ENCODE measurements around the gene PDZD7. TPM values are rescaled to one million over a fixed set of nuclear protein-coding genes. Genes with fewer than 3 reads are reported as not detected.
A peak's percentile ranks its signal among the peaks of the same experiment; 100 is the strongest.

Gene PDZD7
- 0.53 TPM for total RNA-seq

DNA sequence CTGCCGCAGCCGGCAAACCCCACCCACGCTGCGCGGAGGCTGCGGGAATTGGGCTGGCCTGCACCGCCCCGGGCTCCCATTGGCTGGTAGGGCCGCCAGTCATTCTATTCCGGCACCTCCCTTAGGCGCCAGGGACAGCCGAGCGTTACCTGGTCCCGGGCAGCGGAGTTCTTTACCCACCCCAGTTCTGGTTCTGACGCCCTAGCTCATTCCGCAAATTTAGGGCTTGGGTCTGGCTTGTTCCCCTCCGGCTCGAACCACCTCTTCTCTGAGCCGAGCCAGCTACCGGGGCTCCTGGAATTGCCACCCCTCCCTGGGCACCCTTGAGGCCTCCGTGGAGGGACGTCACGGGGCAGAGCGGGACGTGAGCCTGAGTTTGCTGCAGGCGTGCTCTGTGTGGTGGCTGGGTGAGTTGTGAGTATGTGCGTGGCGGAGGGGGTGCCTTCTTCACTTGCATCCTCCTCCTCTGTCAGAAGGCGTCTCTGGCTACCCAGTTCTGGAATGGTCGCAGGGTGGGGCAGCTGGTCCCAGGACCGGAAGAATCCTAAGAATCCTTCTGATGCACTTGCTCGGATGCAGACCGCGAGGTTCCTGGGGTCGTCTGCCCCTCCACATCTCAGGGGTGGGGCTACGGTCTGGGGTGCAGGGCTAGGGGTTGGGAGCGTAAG is at the start of gene PDZD7, which contains the start of gene SFXN3:
TSS of gene PDZD7 (minus strand) at position 2 of the 668 bp plus-strand sequence. CDS start 910 bp downstream, outside the sequence.
TSS of gene SFXN3 (plus strand) at position 107 of the 668 bp plus-strand sequence. CDS start 3,461 bp downstream, outside the sequence.
- DNase-seq (ENCODE audit: low spot score in 2 of 2), result peak; percentile 80 to 97
- intact Hi-C loops (cut with DNase I), result loop anchor here (1.0 to 10.0 kb wide), 4 partner anchors 11 to 116 kb away; partner anchors contain the start of genes KAZALD1 and SLF2

GRCh38 chr10:101079874-101080273 is 48.9 kb upstream of the PDZD7 start:
- DNase-seq (ENCODE audit: low spot score in 2 of 2), result no peak
- Histone ChIP-seq H3K4me1 (no peaks in the 10 kb centered on the region), H3K9me3 (no peaks in the 10 kb centered on the region), H3K36me3 (no peaks in the 10 kb centered on the region), H3K27me3 (no peaks in the 10 kb centered on the region), H3K27ac (no peak overlapping the region), H3K4me3 (no peak overlapping the region)
- TF ChIP-seq CTCF (IDR thresholded peaks at IDR 0.05), result no peak
- intact Hi-C loops (cut with DNase I), result no loop called here

More for the DNA sequence above, at the start of gene PDZD7, which contains the start of gene SFXN3:
- H3K27ac ChIP-seq, result peak within 1 kb of the TSS; percentile 99
- no peak for TF ChIP-seq CTCF (IDR thresholded peaks at IDR 0.05)
- peaks cover 20 to 30% of the 10 kb centered on the region in 2 donors for H3K4me1 ChIP-seq
- no peaks in the 10 kb centered on the region for H3K9me3 ChIP-seq
- peaks cover 19 to 21% of the 10 kb centered on the region in 2 donors for H3K36me3 ChIP-seq
- H3K4me3 ChIP-seq, result peak within 1 kb of the TSS; percentile 72 to 92
- no peaks in the 10 kb centered on the region for H3K27me3 ChIP-seq

DNA sequence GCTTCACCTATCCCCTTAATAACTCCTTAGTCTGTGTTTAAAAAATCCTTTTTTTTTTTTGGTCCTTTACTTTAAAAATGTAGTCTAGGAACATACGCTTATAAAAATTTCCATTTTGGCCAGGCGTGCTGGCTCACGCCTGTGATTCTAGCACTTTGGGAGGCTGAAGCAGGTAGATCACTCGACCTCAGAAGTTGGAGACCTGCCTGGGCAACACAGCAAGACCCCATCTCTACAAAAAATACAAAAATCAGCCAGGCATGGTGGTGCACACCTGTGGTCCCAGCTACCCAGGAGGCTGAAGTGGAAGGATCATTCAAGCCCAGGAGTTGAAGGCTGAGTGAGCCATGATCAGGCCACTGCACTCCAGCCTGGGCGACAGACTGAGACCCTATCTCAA is 45.7 kb upstream of the PDZD7 start:
- intact Hi-C loops (cut with DNase I), result no loop called here
- Histone ChIP-seq H3K27ac (no peak overlapping the region), H3K27me3 (no peaks in the 10 kb centered on the region), H3K4me3 (no peak overlapping the region), H3K36me3 (no peaks in the 10 kb centered on the region), H3K4me1 (no peaks in the 10 kb centered on the region), H3K9me3 (no peaks in the 10 kb centered on the region)
- no peak for TF ChIP-seq CTCF (IDR thresholded peaks at IDR 0.05)
- DNase-seq (ENCODE audit: low spot score in 2 of 2), result no peak

DNA sequence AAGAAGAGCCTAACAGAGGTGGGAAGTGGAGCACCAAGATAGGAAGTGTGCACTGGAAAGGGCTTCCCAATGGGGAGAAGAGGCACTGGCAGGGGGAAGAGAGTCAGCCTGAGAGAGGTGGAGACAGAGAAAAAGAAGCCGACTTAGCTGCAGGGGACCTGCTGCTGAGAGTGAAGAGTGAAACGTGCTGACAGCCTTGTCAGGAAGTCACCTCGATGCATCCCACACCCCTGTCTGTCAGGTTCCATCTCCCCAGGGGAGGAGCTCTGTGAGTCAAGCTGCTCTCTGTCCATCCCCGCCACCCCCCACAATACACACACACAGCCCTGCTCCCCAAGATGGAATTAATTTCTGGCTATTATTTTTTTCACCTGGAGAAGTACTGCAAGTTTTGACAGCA is 44.8 kb upstream of the PDZD7 start:
- intact Hi-C loops (cut with DNase I), result no loop called here
- no peaks in the 10 kb centered on the region for H3K36me3 ChIP-seq
- no peaks in the 10 kb centered on the region for H3K4me1 ChIP-seq
- H3K27me3 ChIP-seq, result no peaks in the 10 kb centered on the region
- no peaks in the 10 kb centered on the region for H3K9me3 ChIP-seq
- DNase-seq (ENCODE audit: low spot score in 2 of 2), result no peak
- no peak for TF ChIP-seq CTCF (IDR thresholded peaks at IDR 0.05)
- no peak overlapping the region for H3K4me3 ChIP-seq
- H3K27ac ChIP-seq, result no peak overlapping the region

- H3K9me3 ChIP-seq, result no peaks in the 10 kb centered on the region
- no peaks in the 10 kb centered on the region for H3K27me3 ChIP-seq
- no peak for DNase-seq (ENCODE audit: low spot score in 2 of 2)
- no peaks in the 10 kb centered on the region for H3K4me1 ChIP-seq
- H3K27ac ChIP-seq, result no peak overlapping the region
- no peak overlapping the region for H3K4me3 ChIP-seq
- TF ChIP-seq CTCF (IDR thresholded peaks at IDR 0.05), result no peak
- intact Hi-C loops (cut with DNase I), result no loop called here
- no peaks in the 10 kb centered on the region for H3K36me3 ChIP-seq
Observed at GRCh38 chr10:101073631-101074030, 42.7 kb upstream of the PDZD7 start.

Measured in ascending aorta (tissue), 2 donors.